ENCODE data around the gene TRMT44.
"Not testable (repeated sequence)": the region's sequence is repeated elsewhere in the genome, so short reads cannot be mapped to it uniquely, and the experiment has no call there.

TRMT44 gene

GRCh38 chr4:8468746-8469535 lies 28.4 kb downstream of the TRMT44 start:
- no peak for DNase-seq (ENCODE audit: low read depth)

- no peak for DNase-seq (ENCODE audit: low read depth)
Measured at GRCh38 chr4:8469550-8469949, 29.0 kb downstream of the TRMT44 start.

GRCh38 chr4:8470451-8471024 lies 30.0 kb downstream of the TRMT44 start:
- no peak for DNase-seq (ENCODE audit: low read depth)

DNA sequence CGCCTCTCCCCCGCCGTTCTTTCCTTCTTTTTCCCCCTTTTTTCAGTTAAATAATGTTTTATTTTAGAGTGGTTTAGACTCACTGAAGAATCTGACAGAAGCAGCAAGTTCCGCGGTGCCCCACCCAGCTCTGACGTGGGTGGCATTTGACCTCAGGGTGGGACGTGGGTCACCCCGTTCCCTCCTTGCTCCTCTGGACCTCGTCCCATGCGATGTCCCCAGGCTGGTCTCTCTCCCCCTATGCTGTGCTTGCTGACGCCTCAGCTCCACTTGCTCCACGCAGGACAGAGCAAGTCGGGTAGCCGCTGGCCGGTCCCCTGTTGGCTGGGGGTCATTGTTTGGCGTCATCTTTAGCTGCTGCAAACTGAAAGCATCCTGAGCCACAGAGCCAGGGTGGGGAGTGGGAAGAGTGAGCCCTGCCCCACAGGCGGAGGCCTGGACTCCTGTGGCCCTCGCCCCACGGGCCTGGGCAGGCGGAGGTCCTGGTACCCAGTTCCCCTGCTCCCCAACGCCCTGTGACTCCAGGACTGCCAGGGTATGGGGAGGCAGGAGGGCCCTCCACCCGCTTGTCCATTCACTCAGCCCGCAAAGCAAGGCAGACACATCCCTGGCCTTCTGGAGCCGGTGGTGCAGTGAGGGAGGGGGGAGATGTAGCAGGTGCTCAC lies 30.8 kb downstream of the TRMT44 start:
- no peak for DNase-seq (ENCODE audit: low read depth)

DNA sequence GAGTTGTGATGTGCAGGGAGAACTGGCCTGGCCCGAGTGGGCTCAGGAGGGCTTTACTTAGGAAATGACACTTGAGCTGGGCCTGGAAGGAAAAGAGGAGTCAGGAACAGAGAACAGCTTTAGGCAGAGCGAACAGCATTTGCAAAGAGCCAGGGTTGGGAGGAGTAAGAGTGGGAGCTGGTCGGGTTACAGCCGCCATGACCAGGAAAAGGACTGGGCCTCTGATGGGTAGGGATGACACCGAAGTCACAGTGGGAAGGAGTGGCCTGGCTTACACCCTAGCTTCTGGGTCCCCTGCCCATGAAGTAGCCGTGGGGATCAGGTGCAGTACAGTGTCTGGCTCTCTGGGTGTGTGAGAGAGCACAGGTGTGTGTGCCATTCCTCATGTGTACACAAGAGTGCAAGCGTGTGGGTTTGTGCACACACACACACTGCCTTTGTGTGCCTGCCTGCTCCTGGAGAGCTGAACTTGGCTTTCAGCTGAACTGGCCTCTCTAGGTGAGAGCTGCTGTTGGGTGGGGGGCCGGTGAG lies 31.6 kb downstream of the TRMT44 start:
- no peak for DNase-seq (ENCODE audit: low read depth)

GRCh38 chr4:8472689-8473197 lies 32.2 kb downstream of the TRMT44 start:
- no peak for DNase-seq (ENCODE audit: low read depth)

- no peak for DNase-seq (ENCODE audit: low read depth)
Measured at GRCh38 chr4:8473198-8473919, 32.8 kb downstream of the TRMT44 start.

DNA sequence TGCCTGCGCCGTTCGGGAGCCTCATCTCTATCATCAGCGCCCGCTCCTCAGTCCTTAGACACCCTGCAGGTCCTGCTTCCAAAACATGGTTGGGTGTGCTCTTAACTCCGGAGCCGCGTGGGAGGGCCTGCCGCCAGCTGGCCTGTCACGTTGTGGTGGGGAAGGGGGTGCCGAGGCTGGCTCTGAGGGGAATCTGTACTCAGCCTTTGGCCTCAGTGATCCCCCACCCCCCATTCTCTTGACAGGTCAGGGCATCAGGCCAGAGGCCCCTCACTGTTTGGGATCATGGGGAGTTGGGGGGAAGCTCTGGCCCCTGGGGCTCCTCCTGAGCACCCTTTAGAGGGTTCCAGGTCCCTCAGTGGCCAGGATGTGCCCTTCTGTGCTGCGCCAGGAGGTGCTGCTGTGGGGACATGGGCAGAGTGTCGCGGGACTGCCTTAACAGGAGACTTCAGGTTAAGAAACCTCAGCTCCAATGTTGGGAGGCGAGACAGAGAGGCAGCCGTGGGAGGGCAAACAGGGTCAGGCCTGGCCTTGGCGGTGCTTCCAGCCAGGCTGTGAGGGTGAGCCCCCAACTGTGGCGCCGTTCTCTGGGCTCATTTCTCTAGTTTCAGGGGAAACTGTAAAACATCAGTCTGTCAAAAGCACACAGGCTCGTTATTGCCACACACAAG lies 33.5 kb downstream of the TRMT44 start:
- DNase-seq (ENCODE audit: low read depth), result no peak

GRCh38 chr4:8474856-8475255 lies 34.3 kb downstream of the TRMT44 start:
- no peak for DNase-seq (ENCODE audit: low read depth)

DNA sequence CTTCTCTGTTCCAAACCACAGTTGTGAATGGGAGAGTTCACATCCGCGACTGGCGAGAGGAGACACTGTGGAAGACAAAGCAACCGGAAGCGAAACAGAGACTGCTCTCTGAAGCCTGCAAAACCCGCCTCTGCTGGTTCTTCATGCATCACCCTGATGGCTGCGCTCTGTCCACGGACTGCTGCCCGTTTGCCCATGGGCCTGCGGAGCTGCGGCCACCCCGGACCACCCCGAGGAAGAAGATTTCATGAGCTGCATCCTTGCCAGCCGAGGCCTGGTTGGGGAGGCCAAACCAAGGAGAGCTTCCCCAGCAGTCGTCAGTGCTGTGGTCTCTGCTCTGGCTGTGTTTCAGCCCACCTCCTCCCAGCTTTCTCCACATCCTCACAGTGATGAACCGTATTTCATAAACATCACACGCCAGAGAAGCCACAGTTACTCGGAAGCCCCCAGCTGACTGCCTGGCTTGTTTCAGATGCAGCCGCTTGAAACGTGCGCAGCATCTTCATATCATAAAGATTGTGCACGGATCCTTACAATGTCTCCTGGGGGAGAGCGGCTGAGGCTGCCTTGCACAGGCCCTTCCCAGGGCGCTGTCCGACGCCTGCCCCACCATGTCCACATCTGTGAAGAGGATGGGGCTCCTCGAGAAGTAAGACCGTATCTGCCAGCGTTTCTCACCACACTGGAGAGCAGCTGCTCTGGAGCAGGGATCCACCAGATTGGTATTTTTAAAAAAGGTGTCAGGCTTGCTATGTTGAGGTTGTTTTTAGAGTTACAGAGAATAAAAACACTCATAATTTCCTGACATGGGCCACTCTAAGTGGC lies 35.4 kb downstream of the TRMT44 start:
- no peak for DNase-seq (ENCODE audit: low read depth)

GRCh38 chr4:8477095-8477635 lies 36.6 kb downstream of the TRMT44 start:
- DNase-seq (ENCODE audit: low read depth), result no peak

- no peak for DNase-seq (ENCODE audit: low read depth)
Measured at GRCh38 chr4:8477676-8478075, 37.1 kb downstream of the TRMT44 start.

GRCh38 chr4:8478371-8478770 lies 37.8 kb downstream of the TRMT44 start:
- DNase-seq (ENCODE audit: low read depth), result no peak

DNA sequence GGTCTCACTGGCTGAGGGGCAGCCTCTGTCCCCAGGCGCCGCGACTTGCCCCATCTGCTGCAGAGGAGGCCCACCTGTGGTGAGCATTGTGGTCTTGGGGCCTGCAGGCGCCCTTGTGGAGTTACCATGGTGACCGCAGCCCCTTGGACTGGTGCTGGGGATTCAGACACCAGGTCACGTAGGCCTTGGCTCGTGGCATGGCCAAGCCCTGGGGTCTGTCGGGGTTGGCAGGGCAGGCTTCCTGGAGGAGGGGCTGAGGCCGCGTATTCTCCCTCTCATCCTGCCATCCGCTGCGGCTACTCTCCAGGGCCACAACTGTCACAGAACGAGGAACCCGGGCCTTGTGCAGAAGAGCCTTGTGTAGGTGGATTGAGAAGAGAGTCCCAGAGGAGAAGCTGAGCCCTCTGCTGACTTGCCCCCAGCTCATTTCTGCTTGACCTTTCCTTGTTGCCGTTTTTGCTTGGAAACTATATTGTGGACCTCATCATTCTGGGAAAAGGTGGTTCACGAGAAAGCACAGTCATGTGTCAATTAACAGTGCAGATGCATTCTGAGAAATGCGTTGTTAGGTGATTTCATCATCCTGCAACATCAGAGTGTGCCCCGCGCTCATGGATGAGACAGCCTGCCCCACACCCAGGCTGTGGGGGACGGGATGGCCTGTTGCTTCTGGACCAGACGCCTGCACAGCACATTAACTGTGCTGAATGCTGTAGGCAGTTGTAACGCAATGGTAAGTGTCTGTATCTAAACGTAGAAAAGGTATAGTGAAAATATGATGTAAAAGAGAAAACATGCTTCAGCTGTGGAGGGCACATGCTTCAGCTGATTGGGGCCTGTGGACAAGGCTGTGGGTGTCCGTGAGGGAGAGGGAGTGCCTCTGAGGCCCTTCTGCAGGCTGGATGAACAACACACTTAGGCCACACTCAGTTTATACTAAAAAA lies 38.5 kb downstream of the TRMT44 start:
- no peak for DNase-seq (ENCODE audit: low read depth)

DNA sequence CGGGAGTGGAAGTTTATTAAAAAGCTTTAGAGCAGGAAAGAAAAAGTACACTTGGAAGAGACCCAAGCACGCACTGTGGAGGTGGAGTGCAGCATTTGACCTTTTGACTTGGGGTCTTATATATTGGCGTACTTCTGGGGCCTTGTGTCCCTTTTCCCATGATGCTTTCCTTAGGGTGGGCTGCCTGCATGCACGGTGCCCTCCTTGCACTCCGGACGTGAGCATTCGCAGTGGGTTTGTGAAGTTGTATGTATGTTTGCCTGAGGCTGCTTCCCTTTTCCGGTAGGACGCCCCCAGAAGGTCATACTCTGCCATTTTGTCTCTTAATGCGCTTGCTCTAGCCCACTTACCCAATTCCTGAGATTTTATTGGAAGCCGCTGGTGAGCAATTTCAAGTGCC lies 39.6 kb downstream of the TRMT44 start:
- DNase-seq (ENCODE audit: low read depth), result no peak

DNA sequence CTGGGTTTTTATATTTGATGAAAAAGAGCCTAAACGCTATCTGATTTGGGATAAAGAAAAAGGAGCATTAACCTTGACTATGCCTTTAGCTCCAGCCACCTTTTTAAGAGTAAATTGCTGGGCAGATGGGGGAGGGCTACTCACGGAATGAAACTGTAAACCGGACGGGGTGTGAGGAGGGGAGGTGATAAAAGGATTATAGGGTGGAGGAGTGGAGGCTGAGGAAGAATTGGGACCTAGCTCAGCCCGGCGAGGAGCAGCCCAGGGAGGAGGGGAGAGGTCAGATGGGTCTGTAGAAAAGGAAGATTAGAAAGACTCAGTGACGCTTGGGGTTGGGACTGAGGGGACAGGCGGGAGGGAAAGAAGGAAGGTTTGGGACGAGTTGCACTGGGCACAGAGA lies 46.1 kb downstream of the TRMT44 start:
- DNase-seq (ENCODE audit: low read depth), result not testable (repeated sequence)

- DNase-seq (ENCODE audit: low read depth), result no peak
Measured at GRCh38 chr4:8488791-8489369, 48.3 kb downstream of the TRMT44 start.

DNA sequence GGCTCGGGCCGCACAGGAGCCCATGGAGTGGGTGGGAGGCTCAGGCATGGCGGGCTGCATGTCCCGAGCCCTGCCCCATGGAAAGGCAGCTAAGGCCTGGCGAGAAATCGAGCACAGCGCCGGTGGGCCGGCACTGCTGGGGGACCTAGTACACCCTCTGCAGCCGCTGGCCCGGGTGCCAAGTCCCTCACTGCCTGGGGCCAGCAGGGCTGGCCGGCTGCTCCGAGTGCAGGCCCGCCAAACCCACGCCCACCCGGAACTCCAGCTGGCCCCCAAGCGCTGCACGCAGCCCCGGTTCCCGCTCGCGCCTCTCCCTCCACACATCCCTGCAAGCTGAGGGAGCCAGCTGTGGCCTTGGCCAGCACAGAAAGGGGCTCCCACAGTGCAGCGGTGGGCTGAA lies 50.9 kb downstream of the TRMT44 start:
- DNase-seq (ENCODE audit: low read depth), result not testable (repeated sequence)

GRCh38 chr4:8492174-8492573 lies 51.6 kb downstream of the TRMT44 start:
- no peak for DNase-seq (ENCODE audit: low read depth)
